ENCODE data around the gene ADGRD1.
"Not testable (repeated sequence)": the region's sequence is repeated elsewhere in the genome, so short reads cannot be mapped to it uniquely, and the experiment has no call there.

Gene ADGRD1

DNA sequence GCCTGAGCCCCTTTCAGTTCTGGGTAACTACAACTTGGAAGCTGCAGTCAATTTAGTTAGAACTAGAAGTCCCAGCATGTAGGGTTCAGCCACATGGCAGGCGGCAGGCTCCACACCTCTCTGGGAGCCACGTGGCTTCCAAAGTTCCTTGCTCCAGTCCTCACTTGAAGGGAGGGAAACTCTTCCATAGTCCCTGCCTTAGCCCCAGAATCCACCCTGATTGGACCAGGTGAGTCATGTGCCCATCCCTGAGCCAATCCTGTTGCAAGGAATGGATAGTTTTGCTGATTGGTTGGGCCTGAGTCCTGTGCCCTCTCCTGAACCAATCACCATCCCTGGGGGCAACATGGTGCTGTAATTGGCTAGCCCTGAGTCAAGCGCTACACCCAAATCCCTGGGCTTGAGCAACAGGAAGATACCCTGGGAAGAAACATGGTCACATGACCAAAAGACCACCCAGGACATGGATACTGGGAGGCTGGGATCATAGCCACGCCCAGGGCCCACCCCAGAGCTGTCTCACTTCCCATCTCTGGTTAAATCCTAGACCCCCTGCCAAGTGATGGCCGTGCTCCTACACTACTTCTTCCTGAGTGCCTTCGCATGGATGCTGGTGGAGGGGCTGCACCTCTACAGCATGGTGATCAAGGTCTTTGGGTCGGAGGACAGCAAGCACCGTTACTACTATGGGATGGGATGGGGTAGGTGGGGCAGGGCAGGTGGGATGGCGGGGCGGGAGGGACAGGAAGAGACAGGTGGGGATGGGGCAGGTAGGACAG, 154.7 kb downstream of the ADGRD1 start:
- DNase-seq, result no peak

DNA sequence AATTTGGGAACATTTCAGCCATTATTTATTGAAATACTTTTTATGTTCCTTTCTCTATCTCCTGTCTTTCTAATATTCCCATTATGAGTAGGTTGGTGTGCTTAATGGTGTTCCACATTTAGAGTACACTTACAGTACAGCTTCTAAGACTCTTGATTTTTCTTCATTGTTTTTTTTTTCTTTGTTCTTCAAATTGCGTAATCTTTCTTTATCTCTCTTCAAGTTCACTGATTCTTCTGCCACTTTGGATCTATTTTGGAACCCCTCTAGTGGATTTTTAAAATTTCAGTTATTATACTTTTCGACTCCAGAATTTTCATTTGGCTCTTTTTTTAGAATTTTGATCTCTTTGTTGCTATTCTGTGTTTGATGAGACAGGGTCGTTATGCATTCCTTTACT, 157.7 kb downstream of the ADGRD1 start:
- no peak for DNase-seq

DNA sequence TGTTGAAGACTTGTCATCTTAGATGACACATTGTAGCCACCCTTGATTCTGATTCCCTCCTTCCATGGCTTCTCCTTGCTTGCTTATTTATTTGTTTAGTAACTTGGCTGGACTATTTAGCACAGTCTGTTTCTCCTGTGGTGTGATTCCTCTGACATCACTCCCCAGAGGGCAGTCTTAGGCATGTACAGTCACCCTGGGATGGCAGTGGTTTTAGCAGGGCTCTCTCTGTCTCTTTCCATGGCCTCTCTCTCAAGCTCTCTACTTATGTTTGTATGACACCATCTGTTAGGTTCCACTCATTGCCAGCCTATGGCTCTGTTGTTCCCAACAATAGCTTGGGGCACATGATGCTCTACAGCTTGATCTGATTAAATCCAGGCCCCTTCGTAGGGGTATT, 158.3 kb downstream of the ADGRD1 start:
- DNase-seq, result no peak

DNA sequence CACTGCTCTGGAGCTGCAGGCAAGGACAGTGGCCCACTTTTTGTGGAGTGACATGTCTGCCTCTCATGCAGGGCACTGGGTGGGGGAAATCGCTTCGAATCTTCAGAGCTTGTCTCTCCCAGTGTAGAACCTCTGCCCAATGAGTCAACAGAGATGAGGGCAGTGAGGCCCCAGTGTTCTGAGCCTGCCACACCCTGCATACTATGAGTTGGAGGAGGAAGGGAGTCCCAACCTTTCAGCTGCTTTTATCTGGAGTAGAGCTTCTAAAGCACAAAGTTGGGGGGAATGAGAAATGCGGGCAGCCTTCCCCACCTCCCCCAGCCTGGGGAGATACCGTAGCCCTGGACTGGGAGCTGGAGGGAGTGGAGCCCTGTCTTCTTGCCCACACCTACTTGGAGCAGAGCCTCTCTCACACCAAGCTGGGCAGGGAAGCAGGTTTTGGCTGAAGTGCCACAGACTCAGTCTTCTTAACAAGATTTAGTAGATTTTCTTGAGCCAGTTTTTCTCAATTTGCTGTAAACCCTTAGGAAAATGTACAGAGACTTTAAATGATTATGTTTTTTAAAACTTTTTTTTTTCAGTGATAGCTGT, 159.1 kb downstream of the ADGRD1 start:
- no peak for DNase-seq

- no peak for DNase-seq
Measured at GRCh38 chr12:131113568-131114270, 160.0 kb downstream of the ADGRD1 start.

GRCh38 chr12:131114271-131114670, 160.6 kb downstream of the ADGRD1 start:
- DNase-seq, result no peak

DNA sequence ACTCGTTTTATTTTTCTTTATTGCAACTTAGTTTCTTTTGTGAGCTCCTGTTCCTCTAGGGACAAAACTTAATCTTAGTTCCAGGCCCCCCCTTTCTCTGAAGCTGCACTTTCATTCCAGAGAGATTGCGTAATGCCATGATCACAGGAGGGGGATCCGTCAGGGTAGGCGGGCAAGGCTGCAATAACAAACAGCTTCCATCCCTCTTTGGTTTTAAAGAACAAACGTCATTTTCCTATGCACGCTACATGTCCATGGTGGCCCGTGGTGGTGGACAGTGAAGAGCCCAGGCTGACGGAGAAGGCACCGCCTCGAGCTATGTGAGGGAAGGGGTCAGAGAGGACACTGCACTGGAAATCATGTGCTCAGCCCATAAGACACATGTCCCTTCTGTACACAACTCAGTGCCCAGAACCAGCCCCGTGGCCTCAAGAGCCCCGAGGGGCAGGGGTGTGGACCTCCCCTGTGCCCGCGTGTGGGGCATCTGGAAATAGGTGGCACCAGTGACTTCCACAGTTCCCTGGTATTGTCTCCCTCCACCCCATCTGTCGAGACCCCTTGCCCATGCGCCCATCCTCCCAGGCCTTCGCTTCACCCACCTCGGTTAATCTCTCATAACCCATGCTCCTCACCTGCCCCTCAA, 161.4 kb downstream of the ADGRD1 start:
- DNase-seq, result no peak

DNA sequence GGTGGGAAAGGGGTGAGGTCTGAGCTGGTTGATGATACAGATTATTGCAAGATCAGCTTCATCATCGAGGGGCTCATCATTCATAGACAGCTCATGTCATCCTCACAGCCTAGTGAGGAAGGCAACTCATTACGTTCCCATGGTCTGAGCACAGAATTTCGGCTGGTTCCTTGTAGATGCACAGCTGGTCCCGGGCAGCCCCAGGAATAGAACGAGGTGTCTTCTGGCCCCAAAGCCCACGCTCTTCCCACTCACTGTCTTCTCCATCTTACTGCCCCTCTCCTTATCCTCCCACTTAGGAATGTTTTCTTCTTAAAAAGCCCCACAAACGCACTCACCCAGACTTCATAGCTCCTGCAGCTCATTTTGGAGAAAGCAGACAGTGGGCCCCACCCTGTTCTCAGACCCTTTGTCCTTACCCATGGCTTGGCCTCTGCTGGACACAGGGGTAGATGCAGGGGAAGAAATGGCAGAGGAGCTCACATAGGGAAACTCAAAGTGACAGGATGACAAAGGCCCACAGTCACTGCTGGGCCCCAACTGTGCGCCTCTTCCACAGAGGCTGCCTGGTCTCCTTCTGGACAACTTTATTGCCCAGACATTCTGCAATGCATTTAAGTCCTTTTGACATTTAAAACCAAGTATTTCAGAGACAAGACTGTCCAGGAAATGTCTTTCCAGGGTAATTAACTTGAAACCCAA, 162.2 kb downstream of the ADGRD1 start:
- no peak for DNase-seq

DNA sequence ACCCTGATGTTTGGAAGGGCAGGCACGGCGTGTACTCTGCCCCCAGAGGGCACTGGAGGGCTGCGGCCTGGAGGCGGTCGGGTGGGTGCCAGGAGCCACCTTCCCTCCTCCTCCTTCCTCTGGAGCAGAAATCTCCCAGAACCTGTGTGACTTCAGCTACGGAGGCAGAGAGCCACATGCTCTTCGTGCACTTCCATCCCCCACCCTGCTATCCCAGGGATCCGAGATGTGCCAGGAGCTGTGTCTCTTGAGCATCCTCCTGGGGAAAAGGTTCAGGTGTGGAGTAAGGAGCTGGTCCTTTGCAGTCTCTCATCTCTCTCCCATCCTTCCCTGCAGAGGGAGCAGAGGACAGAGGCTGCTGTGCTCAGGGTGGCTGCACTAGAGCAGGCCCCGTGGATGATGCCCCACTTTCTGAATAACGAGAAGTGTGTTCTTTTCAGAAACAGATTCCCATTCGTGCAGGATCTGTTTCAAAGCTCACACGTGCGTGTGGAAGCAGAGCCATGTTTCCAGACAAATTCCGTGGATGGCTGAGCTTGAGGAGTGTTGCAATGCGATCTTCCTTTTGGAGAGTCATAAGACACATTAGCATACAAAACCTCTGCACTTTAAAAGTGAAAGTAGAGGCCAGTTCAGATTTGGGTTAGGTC, 162.9 kb downstream of the ADGRD1 start:
- DNase-seq, result peak; percentile 17

DNA sequence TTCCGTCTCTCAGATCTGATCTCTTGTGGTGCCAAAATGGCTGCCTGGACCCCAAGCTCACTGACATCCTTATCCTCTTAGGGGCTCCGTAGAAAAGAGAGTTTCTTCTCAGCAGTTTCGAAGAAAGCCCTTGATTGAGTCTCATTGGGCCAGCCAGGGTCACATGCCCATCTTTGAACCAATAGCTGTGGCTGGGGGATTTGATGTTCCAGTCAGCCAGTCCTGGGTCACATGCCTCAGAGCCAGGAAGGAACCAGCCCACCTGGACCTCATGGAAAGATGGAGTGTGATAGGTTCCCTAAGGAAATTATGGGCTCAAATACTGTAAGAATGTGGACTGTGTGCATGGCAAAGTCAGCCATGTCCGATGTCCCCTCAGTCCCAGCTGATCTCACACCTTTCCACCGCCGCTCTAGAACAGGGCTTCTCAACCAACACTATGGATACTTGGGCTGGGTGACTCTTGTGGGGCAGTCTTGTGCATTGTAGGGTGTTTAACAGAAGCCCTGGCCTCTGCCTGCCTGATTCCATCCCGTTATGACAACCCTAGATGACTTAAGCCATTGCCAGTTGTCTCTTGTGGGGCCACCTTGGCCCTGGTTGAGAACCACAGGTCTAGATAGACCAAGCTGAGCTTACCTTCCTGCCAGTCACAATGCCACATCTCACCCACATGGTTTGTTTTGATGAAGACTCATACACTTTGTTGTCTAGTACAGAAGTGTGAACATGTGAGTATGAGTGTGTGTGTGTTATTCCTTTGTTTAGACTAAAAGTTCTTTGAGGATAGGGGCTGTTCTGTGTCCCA, 163.9 kb downstream of the ADGRD1 start:
- no peak for DNase-seq

DNA sequence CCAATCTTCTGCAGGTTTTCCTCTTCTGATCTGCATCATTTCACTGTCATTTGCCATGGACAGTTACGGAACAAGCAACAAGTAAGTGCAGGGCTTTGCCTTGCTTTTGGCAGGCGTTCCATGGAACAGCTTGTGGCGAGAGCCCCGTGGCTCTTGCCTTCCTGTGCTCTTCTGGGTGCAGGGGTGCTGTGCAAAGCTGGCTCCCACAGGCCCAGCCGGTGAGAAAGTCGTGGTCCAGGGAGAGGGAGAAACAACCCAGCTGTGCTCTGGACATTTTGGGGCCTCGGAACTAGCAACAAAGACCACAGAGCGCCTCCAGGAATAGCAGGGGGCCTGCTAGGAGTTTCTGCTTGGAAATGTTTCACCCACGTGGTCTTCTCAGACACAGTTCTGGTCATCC, 164.7 kb downstream of the ADGRD1 start:
- DNase-seq, result no peak

DNA sequence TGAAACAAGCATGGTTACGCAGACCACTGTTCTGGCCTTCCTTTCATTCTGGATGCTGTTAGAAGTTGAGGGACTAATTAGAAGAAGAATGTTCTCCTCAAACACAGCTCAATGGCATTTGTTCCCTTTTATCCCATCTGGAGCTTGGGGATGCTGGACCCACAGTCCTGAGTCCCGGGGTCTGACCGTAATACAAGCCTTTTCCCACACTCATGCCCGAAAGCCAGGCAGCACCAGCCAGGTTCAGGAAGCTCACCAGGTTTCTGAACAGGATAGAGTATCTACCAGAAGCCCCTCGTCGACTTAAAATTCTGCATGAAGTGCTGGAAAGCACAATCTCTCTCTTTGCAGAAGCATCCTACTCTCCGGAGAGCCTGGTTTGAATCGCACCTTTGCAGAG, 165.6 kb downstream of the ADGRD1 start:
- DNase-seq, result not testable (repeated sequence)

- DNase-seq, result no peak
Measured at GRCh38 chr12:131119936-131120335, 166.2 kb downstream of the ADGRD1 start.

- DNase-seq, result no peak
Measured at GRCh38 chr12:131120831-131121271, 167.1 kb downstream of the ADGRD1 start.

DNA sequence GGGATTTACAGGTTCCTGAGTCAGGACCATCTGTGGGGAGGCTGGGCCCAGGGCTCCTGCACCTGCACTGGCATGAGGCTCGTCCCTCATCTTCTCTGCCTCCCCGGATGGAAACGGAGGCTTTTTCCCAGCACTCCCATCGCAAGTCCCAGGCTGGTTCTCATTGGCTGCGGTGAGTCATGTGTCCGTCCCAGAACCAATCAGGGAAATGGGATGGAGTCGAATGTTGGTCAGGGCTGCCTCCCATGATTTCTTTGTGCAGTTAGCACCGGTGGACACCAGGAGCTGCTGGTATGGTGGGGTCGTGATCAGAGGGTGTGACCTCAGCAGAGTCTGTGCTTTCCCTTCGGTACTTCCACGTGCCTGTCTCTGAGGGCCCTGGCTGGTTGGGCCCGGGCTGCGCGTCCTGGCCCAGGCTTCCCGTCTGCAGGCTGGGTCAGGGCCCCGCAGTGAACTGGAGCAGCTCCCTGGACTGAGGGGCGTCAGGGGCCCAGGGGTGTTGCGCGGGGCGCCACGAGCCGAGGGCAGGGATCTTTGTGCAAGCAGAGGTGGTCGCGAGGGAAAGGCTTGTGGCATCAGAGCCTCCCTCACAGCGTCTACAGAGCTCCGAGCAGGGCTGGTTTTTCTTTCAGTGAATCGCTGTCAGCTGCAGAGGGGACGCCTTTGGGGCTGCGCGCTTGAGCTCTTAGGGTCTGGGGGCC, 168.1 kb downstream of the ADGRD1 start:
- no peak for DNase-seq

GRCh38 chr12:131122631-131123030, 168.9 kb downstream of the ADGRD1 start:
- no peak for DNase-seq

DNA sequence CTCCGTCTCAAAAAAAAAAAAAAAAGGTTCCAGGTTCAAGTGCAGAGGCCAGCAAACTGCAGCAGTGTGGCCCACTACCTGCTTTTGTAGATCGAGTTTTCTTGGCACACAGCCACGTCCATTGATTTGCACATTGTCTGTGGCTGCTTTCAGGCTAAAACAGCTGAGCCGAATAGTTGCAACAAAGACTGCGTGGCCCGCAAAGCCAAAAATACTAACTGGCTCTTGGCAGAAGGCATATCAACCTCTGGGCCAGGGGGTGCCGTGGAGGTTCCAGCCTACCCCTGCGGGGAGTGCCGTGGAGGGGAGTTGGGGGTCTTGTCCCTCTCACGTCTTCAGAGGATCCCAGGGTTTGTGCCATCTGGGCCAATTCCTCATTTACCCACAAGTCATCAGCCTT, 170.1 kb downstream of the ADGRD1 start:
- DNase-seq, result no peak

GRCh38 chr12:131124487-131125280, 171.0 kb downstream of the ADGRD1 start:
- DNase-seq, result no peak

DNA sequence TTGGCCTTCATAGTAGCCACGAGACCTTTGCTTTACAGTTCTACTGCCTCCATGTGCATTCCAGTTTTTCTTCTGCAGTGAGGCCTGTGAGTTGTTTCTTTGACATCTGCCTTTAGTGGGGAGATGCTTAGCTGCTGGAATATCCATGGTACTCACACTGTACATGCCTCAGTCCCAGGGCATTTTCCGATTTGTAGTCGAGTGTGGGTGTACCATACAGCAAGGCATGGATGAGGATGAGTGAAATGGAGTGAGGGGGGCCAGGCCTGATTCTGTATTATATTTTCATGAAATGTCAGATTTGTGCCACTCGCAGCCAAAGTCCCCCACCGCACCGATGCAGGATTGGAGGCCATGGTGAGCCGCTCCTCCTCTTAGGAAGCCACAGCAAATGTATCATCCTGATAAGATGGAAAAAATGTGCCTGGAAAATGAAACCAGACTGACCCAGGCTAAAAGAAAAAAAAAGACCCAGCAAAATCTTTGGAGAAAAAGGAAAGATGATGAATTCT, 173.0 kb downstream of the ADGRD1 start:
- DNase-seq, result no peak

DNA sequence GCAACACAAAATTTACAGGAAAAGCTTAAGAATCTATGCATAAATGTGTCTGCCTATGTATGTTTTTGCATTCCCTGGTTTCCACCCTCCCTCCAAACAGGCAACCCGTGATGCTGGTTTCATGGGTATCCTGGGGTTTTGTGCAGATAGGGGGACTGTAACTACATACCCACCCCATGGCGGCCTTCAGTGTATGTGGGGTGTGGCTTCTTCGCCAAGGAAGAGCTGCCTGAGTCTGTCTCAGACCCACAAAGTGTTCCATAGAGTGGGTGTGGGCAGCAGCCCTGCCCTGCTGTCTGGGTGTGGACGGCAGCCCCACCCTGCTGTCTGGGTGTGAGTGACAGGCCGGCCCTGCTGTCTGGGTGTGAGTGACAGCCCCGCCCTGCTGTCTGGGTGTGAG, 174.8 kb downstream of the ADGRD1 start:
- DNase-seq, result no peak
